HPDE6-E6E7 (cell line): Measurements from ENCODE around the gene EFL1.
A peak's percentile ranks its signal among the peaks of the same experiment; 100 is the strongest.
"Not testable (repeated sequence)": the region's sequence is repeated elsewhere in the genome, so short reads cannot be mapped to it uniquely, and the experiment has no call there.

Source experiments
- DNase-seq: peaks from one replicate; pipeline ENCODE4 v3.0.0; 2011; ENCODE audit warnings: missing footprints; ENCODE audit errors: extremely low spot score

The EFL1 gene

DNA sequence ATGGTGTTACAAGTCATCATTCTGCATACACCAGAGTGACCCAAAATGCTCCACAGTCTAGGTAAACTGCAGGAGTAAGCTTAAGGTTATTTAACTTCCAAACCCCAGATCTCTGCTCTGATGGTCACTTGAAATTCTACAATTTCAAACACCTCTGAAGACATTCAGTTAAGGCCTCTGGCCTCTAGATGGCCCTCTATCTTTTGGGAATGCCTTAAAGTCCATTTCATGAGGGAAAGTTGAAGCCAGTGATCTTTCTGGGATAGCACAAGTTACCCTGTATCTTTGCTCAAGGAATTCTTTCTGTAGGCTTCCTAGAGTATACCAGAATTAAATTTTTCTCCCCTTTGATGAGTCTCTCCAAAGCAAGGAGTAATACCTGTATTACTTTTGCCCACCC lies 18.7 kb upstream of the EFL1 start:
- DNase-seq, result not testable (repeated sequence)

DNA sequence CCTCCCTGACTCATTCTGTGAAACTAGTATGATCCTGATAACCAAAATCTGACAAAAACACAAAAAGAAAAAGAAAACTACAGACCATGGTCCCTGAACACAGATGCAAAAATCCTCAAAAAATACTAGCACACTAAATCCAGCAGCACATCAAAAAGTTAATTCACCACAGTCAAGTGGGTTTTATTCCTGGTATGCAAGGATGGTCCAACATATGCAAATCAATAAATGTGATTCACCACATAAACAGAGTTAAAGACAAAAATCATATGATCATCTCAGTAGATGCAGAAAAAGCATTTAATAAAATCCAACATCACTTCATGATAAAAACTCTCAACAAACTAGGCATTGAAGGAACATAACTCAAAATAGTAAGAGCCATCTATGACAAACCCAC lies 12.9 kb upstream of the EFL1 start:
- DNase-seq, result no peak

DNA sequence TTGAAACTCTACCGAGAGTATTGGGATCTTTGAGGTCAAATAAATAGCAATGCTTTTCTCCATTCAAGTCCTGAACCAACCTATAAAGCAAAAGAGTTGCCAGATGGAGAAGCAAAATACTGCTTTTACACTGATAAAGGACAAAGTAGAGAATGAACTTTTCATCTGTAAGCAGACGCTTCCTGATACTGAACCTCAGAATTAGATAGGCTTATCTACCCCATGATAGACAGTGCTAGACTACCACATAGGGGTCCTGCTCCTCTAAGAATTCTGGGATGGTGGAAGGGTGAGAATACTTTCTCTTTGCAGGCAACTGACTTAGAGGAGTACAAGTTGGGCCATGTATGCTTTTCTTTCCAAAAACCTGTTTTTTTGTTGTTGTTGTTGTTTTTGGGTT lies 9.6 kb upstream of the EFL1 start:
- no peak for DNase-seq

DNA sequence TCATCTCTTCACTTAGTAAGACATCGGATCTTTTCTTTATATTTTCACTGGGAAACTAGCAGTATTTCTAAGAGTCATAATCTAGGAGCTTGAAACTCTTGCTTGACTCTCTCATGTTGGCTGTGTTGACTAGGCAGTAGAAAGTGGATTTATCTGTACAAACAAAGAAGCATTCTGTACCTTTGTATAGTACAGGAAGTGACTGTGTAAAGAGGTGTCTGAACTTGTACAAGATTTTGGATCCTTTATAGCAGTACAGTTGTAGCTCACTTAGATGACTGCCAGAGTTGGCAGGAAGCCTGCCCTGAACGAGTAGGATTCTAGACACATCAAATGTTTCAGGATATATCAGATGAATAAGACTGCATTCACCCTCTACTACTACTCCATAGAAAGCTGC lies 5.9 kb upstream of the EFL1 start:
- peak; percentile 17 for DNase-seq

DNA sequence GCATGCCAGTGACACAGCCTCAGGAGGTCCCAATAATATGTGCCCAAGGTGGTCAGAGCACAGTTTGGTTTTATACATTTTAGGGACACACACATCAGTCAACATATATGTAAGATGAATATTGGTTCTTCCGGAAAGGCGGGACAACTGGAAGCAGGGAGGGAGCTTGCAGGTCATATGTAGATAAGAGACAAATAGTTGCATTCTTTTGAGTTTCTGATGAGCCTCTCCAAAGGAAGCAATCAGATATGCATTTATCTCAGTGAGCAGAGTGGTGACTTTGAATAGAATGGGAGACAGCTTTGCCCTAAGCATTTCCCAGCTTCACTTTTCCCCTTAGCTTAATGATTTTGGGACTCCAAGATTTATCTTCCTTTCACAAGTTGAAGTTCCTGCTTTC lies 4.6 kb upstream of the EFL1 start:
- DNase-seq, result not testable (repeated sequence)

DNA sequence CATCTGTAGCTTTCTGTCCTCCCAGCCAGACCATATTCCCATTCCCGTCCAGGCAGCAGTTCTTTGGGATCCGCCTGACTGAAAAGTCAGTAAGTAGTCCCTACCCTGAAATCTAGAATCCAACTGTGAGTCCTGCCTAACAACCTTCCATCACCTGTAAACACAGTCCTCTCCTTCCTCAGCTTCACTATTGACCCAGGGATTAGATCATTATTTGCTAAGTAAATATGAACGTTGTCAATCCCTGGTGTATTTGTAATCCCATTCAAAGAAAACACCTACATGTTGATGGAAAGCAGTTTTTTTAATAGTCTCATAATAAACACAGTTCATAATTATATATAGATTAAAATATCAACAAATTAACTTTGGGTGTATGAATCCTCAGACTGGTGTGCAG lies 816 bp upstream of the EFL1 start:
- DNase-seq, result no peak

DNA sequence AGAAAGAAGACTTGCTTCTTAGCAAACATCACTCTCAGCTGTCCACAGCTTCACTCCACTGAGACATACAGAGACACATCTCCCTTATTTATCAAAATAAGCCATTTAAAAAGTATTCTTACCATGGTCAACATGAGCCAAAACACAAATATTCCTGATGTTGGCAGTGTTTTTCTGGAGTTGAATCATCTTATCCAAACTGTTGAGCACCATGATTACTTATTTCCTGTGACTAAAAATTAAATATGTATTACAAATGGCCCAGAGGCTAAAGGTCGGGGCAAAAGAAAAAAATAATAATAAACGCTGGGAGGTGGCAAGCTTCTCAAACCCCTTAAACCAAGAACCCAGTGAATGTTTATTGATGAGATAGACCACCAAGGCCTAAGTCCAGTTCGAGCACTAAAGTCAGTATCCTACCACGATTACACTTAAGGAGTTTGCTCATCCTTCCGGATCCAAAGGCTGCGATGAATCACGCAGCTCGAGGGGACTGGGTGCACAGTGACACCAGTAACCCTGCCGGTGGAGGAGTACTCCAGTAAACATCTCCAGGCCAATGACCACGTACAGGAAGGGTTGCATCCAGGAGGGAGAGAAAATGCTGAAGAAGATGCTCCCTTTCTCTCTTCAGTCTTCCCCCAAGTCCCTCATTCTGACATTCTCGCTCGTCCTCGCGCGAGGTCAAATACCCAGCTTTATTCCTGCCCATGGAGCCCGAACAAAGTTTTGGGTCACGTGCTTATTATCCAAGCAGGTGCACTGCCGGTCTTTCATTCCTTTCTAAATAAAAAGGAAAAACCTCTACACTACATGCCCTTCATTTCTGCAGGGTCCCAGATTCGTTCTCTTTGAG lies 740 bp downstream of the EFL1 start:
- peak; percentile 31 for DNase-seq

DNA sequence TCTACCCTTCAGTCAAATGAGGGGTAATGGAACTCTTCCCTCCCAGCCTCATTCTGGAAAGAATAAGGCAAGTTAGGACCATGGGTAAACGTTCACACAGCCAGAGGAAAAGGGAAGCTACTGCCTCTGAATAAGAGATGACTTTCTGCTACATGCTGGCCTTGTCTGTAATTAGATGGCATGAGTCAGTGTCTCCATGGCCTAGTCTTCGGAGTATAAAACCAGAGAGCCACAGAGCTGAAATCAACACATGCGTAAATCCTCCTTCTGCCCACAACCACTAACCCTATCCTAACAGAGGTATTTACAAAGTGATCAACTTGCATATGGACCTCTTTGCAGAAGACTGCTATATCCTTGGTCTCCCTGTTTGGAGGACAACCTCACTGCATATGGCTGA lies 14.3 kb downstream of the EFL1 start:
- not testable (repeated sequence) for DNase-seq

DNA sequence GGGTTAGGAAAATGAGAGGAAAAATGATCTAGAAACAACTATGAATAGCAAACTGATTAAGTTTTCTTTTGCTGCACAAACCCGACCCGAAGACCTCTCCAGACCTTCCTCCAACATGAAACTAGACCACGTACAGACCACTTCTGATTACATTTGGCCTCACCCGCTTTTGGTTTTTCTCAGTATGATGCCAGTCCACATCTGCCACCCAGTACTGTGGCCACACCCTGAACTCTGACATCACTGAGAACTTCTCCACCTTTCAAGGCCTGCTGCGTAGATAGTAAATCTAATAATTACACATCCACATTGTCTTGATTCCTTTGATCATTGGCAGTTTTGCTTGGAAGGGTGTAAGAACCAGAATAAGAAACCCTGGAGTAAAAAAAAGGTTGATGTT lies 16.6 kb downstream of the EFL1 start:
- DNase-seq, result not testable (repeated sequence)

DNA sequence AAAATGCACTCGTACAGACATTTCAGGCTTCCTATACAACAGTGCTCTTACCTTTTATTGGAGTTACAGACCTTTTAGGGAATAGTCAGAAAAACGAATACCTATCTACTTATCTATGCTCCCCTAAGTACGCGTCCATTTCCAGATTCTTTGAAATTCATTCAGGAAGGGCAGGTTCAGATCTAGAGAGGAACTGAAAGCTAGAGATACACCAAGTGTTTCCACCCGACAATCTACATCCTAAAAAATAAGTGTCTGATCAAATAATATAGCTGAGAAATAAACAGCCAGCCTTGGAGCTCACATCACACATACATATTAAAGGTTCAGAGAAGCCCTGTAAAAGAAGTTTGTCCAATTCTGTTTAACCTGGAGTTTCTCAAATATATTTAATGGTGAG lies 18.9 kb downstream of the EFL1 start:
- not testable (repeated sequence) for DNase-seq

DNA sequence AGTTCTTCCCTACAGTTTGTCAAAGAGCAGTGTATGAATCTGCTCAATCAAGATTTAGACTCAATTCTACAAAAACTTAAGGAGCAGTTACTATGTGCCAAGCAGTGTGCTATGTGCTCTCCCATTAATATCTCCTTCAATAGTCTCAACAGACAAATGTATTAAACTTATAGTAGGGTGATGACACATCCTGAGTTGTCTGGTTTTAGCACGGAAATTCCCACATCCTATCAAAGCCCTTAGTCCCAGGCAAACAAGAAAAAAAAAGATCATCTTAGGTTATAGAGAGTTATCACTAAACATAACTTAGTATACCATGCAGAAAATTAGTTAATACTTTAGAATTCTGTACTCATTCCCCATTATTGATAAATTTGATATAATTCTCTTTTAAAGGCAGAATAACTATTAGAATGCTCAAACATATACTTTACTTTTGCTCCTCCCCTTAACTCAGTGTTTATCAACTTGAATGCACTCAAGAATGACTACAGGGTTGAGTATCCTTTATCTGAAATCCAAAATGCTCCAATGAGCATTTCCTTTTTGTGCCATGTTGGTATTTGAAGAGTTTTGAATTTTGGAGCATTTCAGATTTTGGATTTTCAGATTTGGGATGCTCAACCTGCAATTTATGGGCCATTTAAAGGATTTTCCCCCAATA lies 20.6 kb downstream of the EFL1 start:
- peak; percentile 7 for DNase-seq

DNA sequence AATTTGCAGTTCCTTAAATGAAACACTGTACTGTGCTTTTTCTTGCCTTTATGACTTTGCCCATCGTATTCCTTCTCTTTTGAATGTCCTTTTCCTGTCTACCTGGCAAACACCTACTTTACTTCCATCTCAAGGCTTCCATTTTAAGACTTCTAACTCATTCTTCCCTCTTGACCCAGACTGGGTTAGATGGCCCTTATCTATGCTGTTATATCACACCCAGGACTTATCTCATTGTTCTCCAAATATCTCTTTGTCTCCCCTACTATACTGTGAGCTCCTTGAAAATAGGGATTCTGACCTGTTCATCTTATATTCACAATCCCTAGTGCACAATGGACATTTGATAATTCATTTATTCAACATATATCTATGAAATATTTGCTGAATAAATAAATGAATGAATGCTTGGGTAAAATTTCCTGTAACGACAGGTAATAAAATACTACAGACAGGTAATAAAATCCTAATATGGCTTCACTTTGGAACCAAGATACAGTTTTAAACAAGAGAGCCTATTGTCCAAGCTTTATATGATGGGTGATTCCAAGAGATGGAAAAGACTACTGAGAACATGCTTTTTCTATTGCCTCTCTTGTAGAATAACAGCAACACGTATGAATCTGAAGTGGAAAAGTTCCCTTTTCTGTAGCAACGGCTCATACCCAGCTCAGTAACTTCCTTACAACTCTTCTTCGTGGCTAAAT lies 22.7 kb downstream of the EFL1 start:
- no peak for DNase-seq

DNA sequence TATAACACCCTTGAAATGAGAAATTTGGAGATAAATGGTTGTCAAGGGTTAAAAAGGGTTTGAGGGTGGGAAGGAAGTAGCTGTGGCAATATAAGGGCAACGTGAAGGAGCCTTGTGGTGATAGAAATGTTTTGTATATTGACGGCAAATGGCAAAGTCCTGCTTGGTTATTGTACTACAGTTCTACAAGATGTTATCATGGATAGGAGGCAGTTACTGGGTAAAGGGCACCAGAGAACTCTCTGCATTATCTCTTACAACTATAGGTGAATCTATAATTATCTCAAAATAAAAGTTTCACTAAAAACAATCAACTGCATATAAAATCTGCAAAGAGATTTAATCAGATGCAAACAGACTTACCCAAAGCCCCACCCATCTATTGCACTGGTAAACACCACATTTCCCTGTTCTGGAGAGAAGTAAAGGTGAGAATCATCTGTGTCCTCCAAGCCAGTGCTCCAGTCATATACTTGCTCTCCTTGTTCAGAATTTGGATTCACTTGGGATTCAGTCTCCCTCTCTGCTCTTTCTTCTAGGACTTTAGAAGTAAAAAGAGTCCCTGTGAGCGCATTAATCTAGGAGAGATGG lies 24.5 kb downstream of the EFL1 start:
- not testable (repeated sequence) for DNase-seq

DNA sequence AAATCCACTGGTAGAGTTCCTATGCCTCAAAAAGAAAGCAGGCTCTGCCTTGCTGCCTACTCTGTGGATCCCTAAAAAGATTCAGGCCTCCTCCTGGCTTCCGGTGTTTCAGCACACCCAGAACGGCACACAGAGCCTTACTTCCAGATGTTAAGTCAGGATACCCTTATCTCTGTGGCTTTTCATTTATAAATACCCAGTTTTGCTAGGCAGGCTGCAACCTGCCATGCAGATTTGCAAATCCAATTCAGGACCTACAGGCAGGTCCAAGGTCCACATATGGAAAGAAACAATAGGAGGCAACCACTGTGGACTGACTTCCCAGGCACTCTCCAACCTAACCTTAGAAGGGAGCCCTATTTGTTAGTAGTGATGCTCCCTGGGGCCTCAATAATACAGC lies 30.7 kb downstream of the EFL1 start:
- DNase-seq, result no peak

DNA sequence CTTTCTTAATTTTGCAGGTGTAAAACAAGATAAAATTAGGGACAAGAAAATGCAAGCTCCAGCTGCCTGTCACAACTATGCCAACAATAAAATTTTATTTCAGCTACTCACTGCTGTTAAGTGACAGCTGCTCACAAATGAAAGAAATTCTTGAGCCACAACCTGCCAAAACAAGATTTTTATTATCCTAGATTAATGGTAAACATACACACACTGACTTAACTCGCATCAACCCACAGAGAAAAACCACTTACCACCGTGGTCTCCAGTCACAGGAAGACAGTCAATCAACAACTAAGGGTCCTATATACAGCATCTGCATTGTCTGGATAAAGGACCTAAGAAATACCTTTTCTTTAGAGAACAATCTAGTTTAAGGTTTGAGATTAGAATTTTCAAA lies 31.3 kb downstream of the EFL1 start:
- no peak for DNase-seq

DNA sequence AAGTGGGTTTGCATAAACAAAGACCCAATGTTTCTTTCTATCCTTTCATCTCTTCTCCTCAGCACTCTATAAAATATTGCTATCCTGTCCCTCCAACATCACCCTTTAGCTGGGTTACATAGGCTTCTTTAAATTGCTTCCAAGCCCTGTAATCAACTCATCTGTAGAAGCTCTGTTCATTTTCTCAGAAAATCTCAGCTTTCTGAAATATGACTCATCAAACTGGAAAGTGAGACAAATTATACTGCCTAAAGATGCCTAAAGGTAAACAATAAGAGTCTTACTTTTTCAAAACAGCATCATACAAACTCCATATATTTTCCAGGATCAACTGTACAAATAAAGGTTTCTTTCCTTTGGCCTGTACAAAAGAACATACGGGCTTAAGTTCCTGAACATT lies 33.8 kb downstream of the EFL1 start:
- no peak for DNase-seq

DNA sequence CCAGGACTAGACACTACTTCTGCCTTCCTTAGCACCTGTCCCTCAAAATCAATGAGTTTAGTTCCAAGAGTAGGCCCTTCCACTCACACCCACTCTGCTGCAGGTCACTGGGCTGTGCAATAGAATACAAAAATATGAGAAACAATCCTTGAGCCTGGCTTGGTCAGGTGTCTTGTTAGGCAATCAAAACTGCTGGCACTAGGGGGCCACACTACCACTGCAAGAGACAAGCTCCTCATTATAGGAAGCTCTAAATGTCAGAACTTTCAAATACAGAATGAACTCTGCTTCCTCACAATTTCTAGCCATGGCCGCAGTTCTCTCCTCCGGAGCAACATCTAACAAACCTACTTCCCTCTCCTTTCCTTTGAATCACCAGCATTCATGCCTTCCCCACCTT lies 41.0 kb downstream of the EFL1 start:
- peak; percentile 5 for DNase-seq

DNA sequence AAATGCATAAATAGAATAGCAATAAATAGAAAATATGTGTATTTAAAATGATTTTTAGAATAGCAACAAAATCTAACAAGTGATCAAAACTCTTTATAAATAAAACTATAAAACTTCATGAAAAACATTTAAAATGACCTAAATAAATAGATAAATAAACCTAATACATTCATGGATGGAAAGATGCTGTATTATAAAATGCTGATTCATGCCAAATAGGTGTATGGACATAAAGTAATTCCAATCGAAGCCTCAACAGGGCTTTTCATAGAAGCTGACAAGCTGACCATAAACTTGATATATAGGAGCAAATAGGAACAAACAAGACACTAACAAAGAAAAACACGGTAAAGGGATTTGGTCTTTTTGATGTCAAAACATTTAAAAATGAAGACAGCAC lies 46.4 kb downstream of the EFL1 start:
- DNase-seq, result not testable (repeated sequence)

DNA sequence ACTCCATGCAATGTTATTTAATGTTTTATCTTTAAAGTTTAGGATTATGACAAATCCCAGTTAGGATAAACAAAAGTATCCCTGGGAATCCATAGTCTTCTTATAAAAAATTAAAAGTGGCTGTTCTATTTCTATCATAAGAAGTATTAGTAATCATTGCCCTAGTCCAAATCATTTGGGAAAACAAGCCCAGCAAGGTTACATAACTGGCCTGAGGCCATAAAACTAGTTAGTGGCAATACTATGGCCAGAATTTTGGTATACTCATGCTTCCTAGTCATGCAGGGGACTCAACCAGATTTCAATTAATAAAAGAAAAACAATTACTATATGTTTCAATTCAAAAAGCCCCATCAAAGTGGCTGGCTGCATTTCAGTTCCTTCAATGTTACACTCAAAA lies 50.3 kb downstream of the EFL1 start:
- DNase-seq, result not testable (repeated sequence)

DNA sequence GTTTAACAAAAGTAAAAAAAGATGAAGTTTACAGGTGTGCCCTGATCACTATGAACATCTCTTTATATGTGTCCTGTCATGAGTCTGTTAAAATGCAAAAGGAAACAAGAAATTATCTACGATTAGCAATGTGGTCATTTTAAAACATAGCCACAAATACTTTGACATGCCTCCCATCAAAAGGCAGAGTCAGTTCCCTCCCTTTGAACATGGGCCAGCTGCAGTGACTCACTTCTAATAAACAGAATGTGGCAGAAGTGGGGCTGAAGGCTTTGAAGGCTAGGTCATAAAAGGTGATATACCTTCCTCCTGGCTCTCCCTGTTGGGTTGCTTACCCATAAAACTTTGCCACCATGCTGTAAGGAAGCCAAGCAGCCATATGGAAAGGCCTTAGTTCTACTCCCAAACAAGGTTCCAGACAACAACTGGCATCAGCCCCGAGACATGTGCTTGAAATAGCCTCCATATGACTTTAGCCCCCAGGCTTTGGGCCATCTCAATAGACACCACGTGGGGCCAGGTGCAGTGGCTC lies 52.4 kb downstream of the EFL1 start:
- DNase-seq, result not testable (repeated sequence)

DNA sequence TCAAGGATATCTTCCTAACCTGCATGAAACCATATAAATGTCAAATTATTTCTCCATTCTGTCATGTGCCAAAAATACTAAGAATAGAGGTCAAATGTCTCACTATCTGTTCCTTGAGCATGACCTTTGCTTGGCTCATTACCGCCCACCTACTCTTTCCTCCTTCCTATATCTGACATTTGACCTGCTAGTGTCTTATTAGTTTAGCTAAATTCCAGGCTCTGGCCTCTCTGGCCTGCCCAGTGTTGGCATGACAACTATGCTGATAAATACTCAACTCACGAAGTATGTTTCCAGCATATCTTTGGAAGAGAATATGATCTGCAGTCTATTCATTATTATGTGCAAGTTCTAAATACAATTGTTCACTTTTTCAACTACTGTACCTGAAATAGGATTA lies 58.0 kb downstream of the EFL1 start:
- not testable (repeated sequence) for DNase-seq
